Lung (tissue), 12 donors: ENCODE results near the gene TAF1B. TPM values are rescaled to one million over a fixed set of nuclear protein-coding genes. Genes with fewer than 3 reads are reported as not detected.

ENCODE experiments used
- ATAC-seq: fragments of 200-7000 bp; cut with Tn5 transposase; one replicate; pipeline ENCODE4 v1.9.1; 2020; ENCODE audit warnings: moderate number of reproducible peaks; ENCODE audit not compliant: insufficient read depth, low FRiP score
- DNase-seq, 3 donors: peaks; one replicate each; pipeline ENCODE4 v3.0.0-alpha.2; 2013 to 2017
- H3K27ac ChIP-seq, 2 donors: one replicate each; pipeline ENCODE4 v1.5.1; 2013; ENCODE audit warnings: mild to moderate bottlenecking in 2 of 2, moderate library complexity in 2 of 2, control low read depth in 1 of 2, inconsistent platforms in 1 of 2, low read depth in 1 of 2, low read length in 1 of 2
- H3K27me3 ChIP-seq, 3 donors: one replicate each; pipeline ENCODE4 v1.5.1; 2013; ENCODE audit warnings: low read length in 2 of 3; ENCODE audit not compliant: control insufficient read depth in 3 of 3, insufficient read depth in 3 of 3
- H3K36me3 ChIP-seq, 4 donors: one replicate each; pipeline ENCODE4 v1.5.1; 2013; ENCODE audit warnings: low read length in 4 of 4, mild to moderate bottlenecking in 1 of 4, moderate library complexity in 1 of 4; ENCODE audit not compliant: control insufficient read depth in 4 of 4, insufficient read depth in 4 of 4
- H3K4me1 ChIP-seq, 5 donors: one replicate each; pipeline ENCODE4 v1.5.1; 2013; ENCODE audit warnings: low read length in 5 of 5, mild to moderate bottlenecking in 2 of 5, moderate library complexity in 1 of 5; ENCODE audit not compliant: control insufficient read depth in 5 of 5, insufficient read depth in 5 of 5
- H3K4me3 ChIP-seq: one replicate; pipeline ENCODE4 v1.5.1; 2013; ENCODE audit warnings: mild to moderate bottlenecking, control low read depth, moderate library complexity
- H3K9ac ChIP-seq, 2 donors: one replicate each; pipeline ENCODE4 v1.5.1; 2013; ENCODE audit warnings: low read length in 2 of 2, control low read depth in 1 of 2; ENCODE audit not compliant: insufficient read depth in 1 of 2
- H3K9me3 ChIP-seq, 4 donors: one replicate each; pipeline ENCODE4 v1.5.1; 2013; ENCODE audit warnings: low read length in 3 of 4, mild to moderate bottlenecking in 1 of 4, moderate library complexity in 1 of 4; ENCODE audit not compliant: control insufficient read depth in 4 of 4, insufficient read depth in 3 of 4
- CTCF ChIP-seq: IDR thresholded peaks from 2 replicates; pipeline ENCODE4 v1.5.1; 2012; ENCODE audit warnings: mild to moderate bottlenecking; ENCODE audit errors: control extremely low read depth, extremely low read depth
- WGBS, 2 donors: extraction: QIAGEN DNeasy Blood & Tissue Kit; methylation state at CpG; one replicate each; pipeline ENCODE4 v1.1.7; 2013; 5-methylcytosine and 5-hydroxymethylcytosine counted together
- polyA plus RNA-seq, 2 donors: library from polyadenylated mRNA; stranded (reverse); fragments of 200-250 nt; gene quantifications; one replicate each; pipeline ENCODE4 v1.2.1, GENCODE V29; 2013
- total RNA-seq, 2 donors: library from RNA; depleted of rRNA in 1 of 2; stranded (reverse); fragments of >200 nt in 1 of 2; gene quantifications; one replicate each; pipeline ENCODE4 v1.2.1, GENCODE V29; 2014 to 2021
- donor health status: control.
- donor health status: control.
- donor health status: Bipolar disorder and iron deficiency.
- donor health status: healthy.
- donor health status: DM: yes; HTN: yes; CAD: no.

TAF1B gene
- total and polyA plus RNA-seq, 4 donors, result 6.1 to 46.3 (median 14.9) TPM

- WGBS, 2 donors, result 77 to 91% methylated on average over 13 of the region's 13 CpGs
- Histone ChIP-seq H3K27me3 (peaks cover 0 to 14% (median 9%) of the 10 kb centered on the region in 3 donors), H3K4me1 (peaks cover 8 to 69% (median 21%) of the 10 kb centered on the region in 5 donors), H3K9me3 (no peaks in the 10 kb centered on the region), H3K9ac (no peak overlapping the region), H3K4me3 (no peak overlapping the region), H3K27ac (no peak overlapping the region), H3K36me3 (no peaks in the 10 kb centered on the region)
- no peak for TF ChIP-seq CTCF
- ATAC-seq (peak; percentile 4), DNase-seq (no peak)
Observed at GRCh38 chr2:9972621-9973479, 129.6 kb downstream of the TAF1B start.

- no peaks in the 10 kb centered on the region for H3K9me3 ChIP-seq
- peaks cover 0 to 18% (median 9%) of the 10 kb centered on the region in 3 donors for H3K27me3 ChIP-seq
- ATAC-seq (no peak), DNase-seq (peak in 1 of 3 donors; percentile 53)
- no peak overlapping the region for H3K4me3 ChIP-seq
- H3K9ac ChIP-seq, result no peak overlapping the region
- no peak overlapping the region for H3K27ac ChIP-seq
- 79 to 80% methylated on average over 6 of the region's 6 CpGs for WGBS, 2 donors
- peaks cover 8 to 63% (median 21%) of the 10 kb centered on the region in 5 donors for H3K4me1 ChIP-seq
- TF ChIP-seq CTCF, result no peak
- H3K36me3 ChIP-seq, result no peaks in the 10 kb centered on the region
Observed at GRCh38 chr2:9973690-9974089, 130.4 kb downstream of the TAF1B start.

GRCh38 chr2:9974343-9974742, 131.1 kb downstream of the TAF1B start:
- Histone ChIP-seq H3K27ac (no peak overlapping the region), H3K4me1 (peaks cover 8 to 63% (median 18%) of the 10 kb centered on the region in 5 donors), H3K4me3 (no peak overlapping the region), H3K9me3 (no peaks in the 10 kb centered on the region), H3K36me3 (no peaks in the 10 kb centered on the region), H3K9ac (no peak overlapping the region), H3K27me3 (peaks cover 0 to 18% (median 9%) of the 10 kb centered on the region in 3 donors)
- no peak for ATAC-seq
- 77 to 91% methylated on average over 4 of the region's 4 CpGs for WGBS, 2 donors
- peak; percentile 87 to 96 (median 93) for DNase-seq
- TF ChIP-seq CTCF, result no peak
